GM13976 (cell line): ENCODE data around the gene LRRC47.

Experiments used
- DNase-seq: peaks from one replicate; pipeline ENCODE4 v3.0.0; 2012; ENCODE audit warnings: low spot score
- in situ Hi-C: fragments of 300-500 bp; cut with MboI; formaldehyde crosslinking; loops from one replicate; pipeline ENCODE4 v1.12.0; 2022; ENCODE audit warnings: low sequenced_read_pairs, mixed read lengths, inconsistent platforms; ENCODE audit not compliant: unreplicated experiment
- TF ChIP-seq, protein P1 (sequence below): IDR thresholded peaks from 2 replicates; pipeline ENCODE4 v1.5.1; 2012; ENCODE audit warnings: borderline replicate concordance, mild to moderate bottlenecking; ENCODE audit not compliant: insufficient read depth; ENCODE audit errors: extremely low read depth, missing control alignments, control extremely low read depth

Gene LRRC47

DNA sequence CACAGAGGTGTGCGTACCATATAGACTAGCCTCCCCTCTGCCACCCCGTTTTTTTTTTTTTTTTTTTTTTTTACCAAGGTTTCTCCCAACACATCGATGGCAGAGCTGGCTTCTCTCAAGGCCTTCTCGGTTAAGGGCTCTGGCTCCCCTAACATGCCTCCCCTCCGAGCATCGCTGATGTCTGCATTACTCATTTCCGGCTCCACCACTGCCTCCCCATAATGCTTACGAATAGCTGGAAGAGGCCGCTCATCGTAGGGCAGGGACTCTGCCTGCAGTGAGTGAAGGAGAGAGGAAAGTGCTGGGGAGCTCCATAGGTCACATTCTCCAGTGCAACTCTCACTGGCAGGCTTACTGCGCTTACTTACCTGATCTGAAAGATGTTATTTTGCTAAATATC is 40.1 kb upstream of the LRRC47 start:
- DNase-seq, result no peak
- in situ Hi-C loops, result no loop called here
- TF ChIP-seq, protein P1, sequence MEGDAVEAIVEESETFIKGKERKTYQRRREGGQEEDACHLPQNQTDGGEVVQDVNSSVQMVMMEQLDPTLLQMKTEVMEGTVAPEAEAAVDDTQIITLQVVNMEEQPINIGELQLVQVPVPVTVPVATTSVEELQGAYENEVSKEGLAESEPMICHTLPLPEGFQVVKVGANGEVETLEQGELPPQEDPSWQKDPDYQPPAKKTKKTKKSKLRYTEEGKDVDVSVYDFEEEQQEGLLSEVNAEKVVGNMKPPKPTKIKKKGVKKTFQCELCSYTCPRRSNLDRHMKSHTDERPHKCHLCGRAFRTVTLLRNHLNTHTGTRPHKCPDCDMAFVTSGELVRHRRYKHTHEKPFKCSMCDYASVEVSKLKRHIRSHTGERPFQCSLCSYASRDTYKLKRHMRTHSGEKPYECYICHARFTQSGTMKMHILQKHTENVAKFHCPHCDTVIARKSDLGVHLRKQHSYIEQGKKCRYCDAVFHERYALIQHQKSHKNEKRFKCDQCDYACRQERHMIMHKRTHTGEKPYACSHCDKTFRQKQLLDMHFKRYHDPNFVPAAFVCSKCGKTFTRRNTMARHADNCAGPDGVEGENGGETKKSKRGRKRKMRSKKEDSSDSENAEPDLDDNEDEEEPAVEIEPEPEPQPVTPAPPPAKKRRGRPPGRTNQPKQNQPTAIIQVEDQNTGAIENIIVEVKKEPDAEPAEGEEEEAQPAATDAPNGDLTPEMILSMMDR, result no peak

DNA sequence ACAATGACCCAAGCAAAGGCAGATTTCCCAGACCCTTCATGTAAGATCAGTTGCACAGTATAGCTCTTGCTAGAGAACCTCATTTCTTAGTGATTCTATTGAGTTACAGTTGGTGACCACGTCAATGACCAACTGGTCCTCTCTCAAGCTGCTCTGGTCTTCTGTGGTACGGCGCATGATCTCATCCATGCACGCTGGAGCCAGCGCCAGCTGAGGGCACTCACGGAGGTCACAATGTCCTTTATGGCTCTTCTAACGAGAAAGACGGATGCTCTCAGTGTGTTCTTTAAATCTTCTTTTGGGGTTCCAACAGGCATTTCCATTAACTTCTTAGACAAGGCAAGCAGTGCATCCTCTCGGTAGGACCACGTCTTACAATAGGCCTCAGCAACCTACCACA is 38.4 kb upstream of the LRRC47 start:
- TF ChIP-seq, protein P1, result no peak

DNA sequence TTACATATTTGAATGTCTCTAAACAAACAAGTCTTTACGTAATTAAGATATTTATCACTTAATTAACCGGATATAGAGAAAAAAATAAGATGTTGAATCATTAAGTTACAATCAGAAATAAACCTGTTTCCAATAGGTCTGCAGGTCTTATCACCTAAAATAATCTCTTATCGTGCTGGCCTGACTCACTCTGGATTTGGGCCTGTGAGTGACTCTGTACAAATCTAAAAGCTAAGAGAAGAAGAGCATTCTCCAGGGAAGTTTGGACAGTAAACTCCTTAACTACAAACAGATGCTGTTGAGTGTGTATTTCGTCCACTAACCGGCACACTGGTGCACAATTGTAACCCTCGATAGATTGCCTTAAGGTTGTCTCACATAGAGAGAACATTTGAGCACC is 35.4 kb upstream of the LRRC47 start:
- TF ChIP-seq, protein P1, result no peak
- DNase-seq, result no peak
- in situ Hi-C loops, result no loop called here

More for the DNA sequence above, 38.4 kb upstream of the LRRC47 start:
- in situ Hi-C loops, result no loop called here
- DNase-seq, result no peak

DNA sequence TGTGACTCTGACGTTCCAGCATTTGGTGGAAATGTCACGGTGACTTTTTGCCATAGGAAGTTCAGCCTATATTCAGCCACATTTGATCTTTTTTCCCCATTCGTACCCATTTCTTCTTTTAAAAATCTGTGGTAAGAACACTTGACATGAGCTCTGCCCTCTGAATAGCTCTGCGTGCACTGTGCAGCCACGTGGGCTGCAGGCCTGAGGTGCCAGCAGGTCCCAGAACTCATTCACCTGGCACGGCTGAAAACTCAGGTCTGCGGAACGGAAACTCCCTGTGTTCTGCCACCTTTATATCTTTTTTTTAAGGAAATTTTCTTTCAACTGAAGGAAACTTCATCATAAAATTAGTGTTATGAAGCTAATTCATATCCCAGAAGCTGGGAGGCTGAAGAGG is 32.1 kb upstream of the LRRC47 start:
- TF ChIP-seq, protein P1, result no peak
- in situ Hi-C loops, result no loop called here
- DNase-seq, result no peak

DNA sequence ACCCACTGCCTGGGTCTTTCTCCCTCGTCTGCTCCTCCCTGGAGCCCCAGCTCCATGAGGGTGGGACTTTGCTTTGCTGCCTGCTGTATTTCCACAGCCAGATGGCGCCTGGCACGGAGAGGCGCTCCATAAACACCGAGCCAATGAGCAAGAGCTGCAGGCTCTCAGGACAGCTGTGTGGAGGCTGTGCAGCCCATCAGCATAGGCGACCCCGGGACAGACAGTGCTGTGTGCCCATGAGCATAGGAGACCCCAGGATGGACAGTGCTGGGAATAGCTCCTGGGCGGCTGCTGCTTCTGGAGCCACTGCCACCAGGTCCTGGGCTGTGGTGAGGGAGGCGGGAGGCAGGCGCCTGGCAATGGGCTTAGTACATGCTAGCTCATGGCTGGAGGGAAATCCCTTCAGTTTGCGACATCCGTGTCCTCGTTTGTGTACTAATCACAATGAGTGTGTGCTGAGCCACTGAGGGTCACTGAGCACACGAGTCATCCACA is 31.6 kb upstream of the LRRC47 start:
- TF ChIP-seq, protein P1, result peak; percentile 3
- DNase-seq, result no peak
- in situ Hi-C loops, result no loop called here

DNA sequence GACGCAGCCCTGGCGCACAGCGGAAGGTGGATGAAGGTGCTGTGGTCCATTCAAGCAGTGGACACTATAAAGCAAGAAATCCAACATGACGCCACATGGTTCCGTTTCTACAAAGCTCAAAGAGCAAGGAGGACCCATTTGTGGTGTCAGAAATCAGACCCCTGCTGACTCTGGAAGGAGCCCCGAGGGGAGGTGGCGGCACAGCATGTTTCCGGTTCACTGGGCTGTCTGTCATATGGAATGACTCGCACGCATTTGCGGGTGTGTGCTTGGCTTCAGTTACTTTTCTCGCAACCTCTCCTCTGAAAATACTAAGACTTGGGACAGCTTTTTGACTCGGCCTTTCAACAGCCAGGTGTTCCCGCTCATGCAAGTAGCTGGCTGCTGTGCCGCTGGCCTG is 29.1 kb upstream of the LRRC47 start:
- DNase-seq, result no peak
- TF ChIP-seq, protein P1, result no peak
- in situ Hi-C loops, result no loop called here

DNA sequence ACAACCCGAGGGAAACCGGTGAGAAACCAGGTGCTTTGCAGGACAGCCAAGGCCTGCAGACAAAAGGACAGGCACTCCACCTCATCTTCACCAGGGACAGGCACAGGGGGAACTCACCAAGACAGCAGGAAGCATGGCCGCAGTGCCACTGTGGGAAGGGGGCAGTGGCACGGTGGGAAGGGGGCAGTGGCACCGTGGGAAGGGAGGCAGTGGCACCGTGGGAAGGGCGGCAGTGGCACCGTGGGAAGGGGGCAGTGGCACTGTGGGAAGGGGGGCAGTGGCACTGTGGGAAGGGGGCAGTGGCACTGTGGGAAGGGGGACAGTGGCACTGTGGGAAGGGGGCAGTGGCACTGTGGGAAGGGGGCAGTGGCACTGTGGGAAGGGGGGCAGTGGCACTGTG is 28.4 kb upstream of the LRRC47 start:
- TF ChIP-seq, protein P1, result no peak
- in situ Hi-C loops, result no loop called here
- no peak for DNase-seq
